ENCODE results near the gene RNASE12. TPM values are rescaled to one million over a fixed set of nuclear protein-coding genes. Genes with fewer than 3 reads are reported as not detected.

The RNASE12 gene, protein sequence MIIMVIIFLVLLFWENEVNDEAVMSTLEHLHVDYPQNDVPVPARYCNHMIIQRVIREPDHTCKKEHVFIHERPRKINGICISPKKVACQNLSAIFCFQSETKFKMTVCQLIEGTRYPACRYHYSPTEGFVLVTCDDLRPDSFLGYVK
- not detected in 2 replicates for total RNA-seq (2011; cell fraction: chromatin; rRNA removed; ENCODE audit: low replicate concordance)
- total RNA-seq (2011; cell fraction: nucleolus; rRNA removed) = not detected in 2 replicates
- not detected in 2 replicates for total RNA-seq (2011; cell fraction: nucleoplasm; rRNA removed)
- not detected in 2 replicates for total RNA-seq (2014; rRNA removed)
- not detected in 2 replicates for total RNA-seq (2014; rRNA removed; fragmentation: Illumina TruSeq; extraction: Trizol)
- total RNA-seq (2015; rRNA removed; fragmentation: Illumina TruSeq; extraction: Trizol) = not detected in 2 replicates
- total RNA-seq (2021) = not detected in 2 replicates
- not detected in 2 replicates for polyA plus RNA-seq (2011; rRNA removed)
- not detected in 2 replicates for polyA plus RNA-seq (2011; cell fraction: cytosol; rRNA removed)
- not detected in 2 replicates for polyA plus RNA-seq (2011; cell fraction: nucleus; rRNA removed)
- not detected in 2 replicates for polyA plus RNA-seq (2012)
- polyA plus RNA-seq (2014; fragmentation: Illumina TruSeq; extraction: Trizol) = not detected in 2 replicates
- under 1 TPM in 1 of 2 experiments, not detected in 1; 0.24 TPM for polyA plus RNA-seq (2014; fragmentation: Nextera tagmentation; extraction: Ambion mirVana)
- not detected in 2 replicates for polyA plus RNA-seq (2014; rRNA removed)
- not detected in 2 replicates for polyA minus RNA-seq (2011; rRNA and poly(A)+ RNA removed)
- polyA minus RNA-seq (2011; cell fraction: cytosol; rRNA and poly(A)+ RNA removed) = not detected in 2 replicates
- polyA minus RNA-seq (2011; cell fraction: nucleus; rRNA and poly(A)+ RNA removed) = not detected in 2 replicates
- Bru-seq, nascent RNA = not detected
- not detected for BruChase-seq, experiment 1, labeled RNA remaining after a 2-hour chase
- BruChase-seq, experiment 2, labeled RNA remaining after a 6-hour chase = not detected
- long read RNA-seq, experiment 1 = 0 reads
- long read RNA-seq, experiment 2 = 0 reads
- long read RNA-seq, experiment 3 = 0 reads

DNA sequence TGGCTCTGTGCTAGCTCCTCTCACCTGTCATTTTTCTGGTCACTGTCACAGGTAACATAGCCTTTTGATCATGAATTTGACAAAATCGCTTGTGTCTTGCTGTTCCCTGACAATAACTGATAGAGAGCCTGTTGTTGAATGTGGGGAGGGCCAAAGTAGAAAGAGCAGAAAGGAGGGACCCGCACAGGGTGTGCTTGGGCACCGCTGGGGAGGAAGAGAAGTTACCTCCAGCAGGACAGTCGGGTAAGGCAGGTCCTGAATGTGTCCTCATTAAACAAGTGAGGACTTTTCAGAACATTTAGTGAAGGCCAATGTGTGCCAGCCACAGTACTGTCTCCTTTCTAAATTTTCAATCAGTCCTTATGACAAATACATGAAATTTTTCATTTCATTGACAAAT is at the start of gene RNASE12:
Gene RNASE12 (minus strand): TSS at position 142 of the 400 bp plus-strand sequence. CDS start 653 bp downstream, outside the sequence.
- intact Hi-C loops (cut with micrococcal nuclease) = no loop called here
- Histone ChIP-seq H3K9ac (ENCODE audit: insufficient read depth in 1 of 2, low read depth in 2 of 2, low read length in 2 of 2) (peak within 1 kb of the TSS; percentile 29 to 68; a peak in 2 of 4 replicates), H3K4me1 (replicated peaks in 1 of 2; ENCODE audit: control insufficient read depth in 2 of 2, insufficient read depth in 2 of 2, low read length in 2 of 2) (peaks cover 4 to 22% of the 10 kb centered on the region in 2 experiments), H3K79me2 (ENCODE audit: control insufficient read depth, insufficient read depth, low read length) (no peaks in the 10 kb centered on the region), H3K9me1 (ENCODE audit: control insufficient read depth, insufficient read depth, low read length) (no peaks in the 10 kb centered on the region), H3K27me3 (ENCODE audit: control insufficient read depth in 2 of 2, insufficient read depth in 2 of 2, low read length in 2 of 2) (no peaks in the 10 kb centered on the region), H3K27ac (ENCODE audit: extremely low read depth, low read depth, low read length) (peak within 1 kb of the TSS; percentile 50), H3K4me3 (peak within 1 kb of the TSS; percentile 22), H3K36me3 (ENCODE audit: control insufficient read depth, insufficient read depth, low read length) (no peaks in the 10 kb centered on the region), H4K20me1 (replicated peaks; ENCODE audit: control insufficient read depth, insufficient read depth, low read length) (no peaks in the 10 kb centered on the region), H2AFZ (ENCODE audit: low read depth, low read length) (peak within 1 kb of the TSS; percentile 91), H3K9me3 (replicated peaks; ENCODE audit: control insufficient read depth, insufficient read depth, low read depth, low read length) (no peaks in the 10 kb centered on the region), H3K4me2 (ENCODE audit: insufficient read depth, low read length) (peak within 1 kb of the TSS; percentile 70)
- ATAC-seq = peak; percentile 86
- ChIA-PET CTCF (ENCODE audit: low intra/inter-chr PET ratio) (no interaction called here), POLR2A (interaction anchor here (0.9 kb wide), 2 partner anchors 135 to 248 kb away, joined by 3 read pairs; no protein-coding TSS in a partner anchor)
- BruUV-seq (replicated peaks) = no TSS peak
- FAIRE-seq = peak; percentile 48
- in situ Hi-C loops (cut with MboI) = no loop called here
- TF ChIP-seq ZNF780A (CRISPR knock-in tag; IDR thresholded peaks at IDR 0.05) = no peak
- TF ChIP-seq, protein P1, sequence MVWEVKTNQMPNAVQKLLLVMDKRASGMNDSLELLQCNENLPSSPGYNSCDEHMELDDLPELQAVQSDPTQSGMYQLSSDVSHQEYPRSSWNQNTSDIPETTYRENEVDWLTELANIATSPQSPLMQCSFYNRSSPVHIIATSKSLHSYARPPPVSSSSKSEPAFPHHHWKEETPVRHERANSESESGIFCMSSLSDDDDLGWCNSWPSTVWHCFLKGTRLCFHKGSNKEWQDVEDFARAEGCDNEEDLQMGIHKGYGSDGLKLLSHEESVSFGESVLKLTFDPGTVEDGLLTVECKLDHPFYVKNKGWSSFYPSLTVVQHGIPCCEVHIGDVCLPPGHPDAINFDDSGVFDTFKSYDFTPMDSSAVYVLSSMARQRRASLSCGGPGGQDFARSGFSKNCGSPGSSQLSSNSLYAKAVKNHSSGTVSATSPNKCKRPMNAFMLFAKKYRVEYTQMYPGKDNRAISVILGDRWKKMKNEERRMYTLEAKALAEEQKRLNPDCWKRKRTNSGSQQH (CRISPR knock-in tag; IDR thresholded peaks at IDR 0.05) = no peak
- TF ChIP-seq NCOA2 (IDR thresholded peaks at IDR 0.05; ENCODE audit: partially characterized antibody in 2 of 2) = no peak
- no peak for TF ChIP-seq ERF (CRISPR knock-in tag; IDR thresholded peaks at IDR 0.05)
- no peak for TF ChIP-seq ZNF12 (CRISPR knock-in tag; IDR thresholded peaks at IDR 0.05)
- TF ChIP-seq ZNF3 (CRISPR knock-in tag; IDR thresholded peaks at IDR 0.05) = no peak
- no peak for TF ChIP-seq NUFIP1 (IDR thresholded peaks at IDR 0.05; ENCODE audit: partially characterized antibody)
- DNase-seq (ENCODE audit: extremely low read depth in 1 of 4, low spot score in 3 of 4) = no peak
- WGBS (ENCODE audit: insufficient coverage, low coverage, missing lambda C conversion rate) = 23% methylated on average over 4 of the region's 4 CpGs

All from K562 (cell line).